Measurements from ENCODE around the gene LAMB1.

Gene LAMB1

DNA sequence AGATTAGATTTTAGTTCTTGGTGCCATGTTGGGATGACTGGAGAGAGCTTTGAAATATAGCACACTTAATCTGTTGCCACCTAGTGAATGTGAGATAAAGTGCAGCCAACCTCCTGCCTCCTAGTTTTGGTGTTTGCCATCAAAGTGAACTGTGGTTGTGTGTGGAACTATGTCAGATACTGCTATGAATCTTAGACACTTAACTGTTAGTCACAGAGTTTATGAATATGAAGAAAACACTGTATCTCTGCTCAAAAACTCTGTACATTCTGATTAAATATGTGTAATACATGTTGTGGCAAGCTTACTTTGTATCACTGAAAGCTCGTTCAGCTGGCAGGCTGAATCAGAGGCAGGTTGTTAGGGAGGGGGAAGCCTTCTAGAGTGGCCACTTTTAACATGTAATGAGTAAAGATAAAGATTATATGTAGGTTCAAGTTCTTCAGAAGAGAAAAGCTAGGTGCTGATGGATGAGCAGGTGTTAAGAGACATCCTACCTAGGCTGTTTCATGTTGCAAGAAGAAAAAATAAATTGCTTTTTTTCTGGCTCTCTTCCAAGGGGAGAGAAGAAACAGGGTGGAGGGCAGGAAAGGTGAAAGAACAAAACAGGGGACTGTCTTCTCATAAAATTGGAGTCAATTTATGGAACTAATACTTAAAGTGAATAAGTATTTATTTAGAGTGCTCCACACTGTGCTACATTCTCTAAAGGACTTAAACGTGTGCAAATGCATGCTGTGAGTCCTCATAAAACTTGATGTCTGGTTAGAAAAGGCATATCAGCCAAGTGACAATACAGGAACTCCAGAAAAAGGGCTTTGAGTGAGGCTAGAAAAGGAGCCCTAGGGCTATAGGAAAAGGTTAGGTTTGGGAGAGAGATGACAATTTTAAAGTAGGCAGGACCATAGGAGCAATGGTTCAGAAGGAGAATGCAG, 14.1 kb upstream of the LAMB1 start:
- peak; percentile 58 for DNase-seq

- peak; percentile 64 for DNase-seq
Measured at GRCh38 chr7:108015740-108016139, 12.8 kb upstream of the LAMB1 start.

GRCh38 chr7:108014747-108015682, 12.1 kb upstream of the LAMB1 start:
- peak; percentile 91 for DNase-seq

DNA sequence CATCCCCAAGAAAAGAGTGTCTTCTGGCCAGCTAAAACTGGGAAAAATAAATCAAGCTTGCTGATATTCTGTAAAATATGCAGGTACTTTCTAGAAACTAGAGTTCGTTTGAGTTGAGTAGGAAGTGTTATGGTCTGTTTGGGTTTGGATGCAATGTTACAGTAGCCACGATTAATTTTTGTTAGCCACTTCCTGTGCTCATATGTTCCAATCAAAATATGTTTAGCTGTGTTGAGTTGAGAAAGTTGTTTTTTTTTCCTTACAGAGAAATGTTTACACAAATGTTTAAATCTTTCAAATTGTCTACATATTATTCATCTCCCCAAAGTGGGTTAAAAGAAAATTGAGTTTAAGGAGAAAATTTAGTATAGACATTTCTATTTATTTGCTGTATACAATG, 11.3 kb upstream of the LAMB1 start:
- DNase-seq: peak; percentile 75

DNA sequence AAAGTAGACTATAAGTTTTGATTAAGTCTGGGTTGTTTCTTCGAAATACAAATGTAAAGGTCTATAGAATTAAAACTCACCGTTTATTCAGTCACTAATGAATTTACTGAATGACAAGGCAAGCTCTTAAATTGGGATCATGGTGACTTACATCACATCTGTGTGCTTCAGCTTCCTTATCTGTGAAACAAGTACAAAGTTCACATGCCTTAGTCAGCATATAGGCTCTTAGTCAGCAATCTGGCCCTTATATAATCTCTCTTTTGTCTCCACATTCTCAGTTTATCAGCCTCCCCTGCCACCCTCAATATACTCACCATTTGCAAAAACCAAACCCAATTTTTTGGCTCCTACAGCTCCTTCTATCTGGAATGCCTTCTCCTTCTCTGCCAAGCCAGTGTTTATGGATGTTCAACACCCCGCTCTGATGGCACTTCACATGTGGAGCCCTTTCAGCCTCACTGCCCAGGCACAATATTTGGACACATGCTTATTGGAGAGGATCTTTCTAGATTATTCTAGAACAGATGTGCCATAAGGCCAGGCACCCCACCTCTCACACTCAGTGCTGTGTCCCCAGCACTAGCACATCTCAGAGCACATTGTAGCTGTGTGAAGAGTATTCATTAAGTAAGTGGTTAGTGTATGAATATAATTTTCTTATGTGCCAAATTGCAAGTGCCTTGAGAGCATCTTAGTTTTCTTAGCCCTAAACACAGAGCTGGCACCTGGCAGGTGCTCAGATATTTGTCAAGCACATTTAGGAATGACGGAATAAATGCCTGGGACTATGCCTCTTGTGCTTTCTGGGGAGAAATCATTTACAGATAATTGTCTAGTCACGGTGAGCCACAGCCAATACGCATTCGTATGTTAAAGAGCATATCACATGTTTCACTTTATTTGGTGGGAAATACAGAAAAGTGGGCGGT, 9.8 kb upstream of the LAMB1 start:
- DNase-seq: peak; percentile 25

GRCh38 chr7:108010377-108010776, 7.4 kb upstream of the LAMB1 start:
- no peak for DNase-seq

DNA sequence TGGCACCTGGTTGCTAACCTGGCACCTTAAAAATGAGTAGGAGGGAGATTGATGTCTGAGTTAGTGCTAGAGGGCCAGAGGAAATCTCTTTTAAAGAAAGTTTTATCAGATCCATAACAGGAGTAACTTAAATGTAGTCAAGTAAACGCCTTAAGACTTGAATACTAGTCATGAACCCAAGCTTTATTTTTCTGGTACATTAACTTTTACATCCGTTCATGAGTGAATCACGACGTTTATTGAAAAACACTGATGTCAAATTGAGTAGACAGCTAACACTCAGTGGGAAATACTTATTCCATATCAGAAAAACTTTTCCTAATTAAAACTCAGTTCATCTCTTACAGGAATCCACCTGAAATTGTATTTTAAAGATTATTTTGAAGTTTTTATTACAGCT, 6.9 kb upstream of the LAMB1 start:
- no peak for DNase-seq

DNA sequence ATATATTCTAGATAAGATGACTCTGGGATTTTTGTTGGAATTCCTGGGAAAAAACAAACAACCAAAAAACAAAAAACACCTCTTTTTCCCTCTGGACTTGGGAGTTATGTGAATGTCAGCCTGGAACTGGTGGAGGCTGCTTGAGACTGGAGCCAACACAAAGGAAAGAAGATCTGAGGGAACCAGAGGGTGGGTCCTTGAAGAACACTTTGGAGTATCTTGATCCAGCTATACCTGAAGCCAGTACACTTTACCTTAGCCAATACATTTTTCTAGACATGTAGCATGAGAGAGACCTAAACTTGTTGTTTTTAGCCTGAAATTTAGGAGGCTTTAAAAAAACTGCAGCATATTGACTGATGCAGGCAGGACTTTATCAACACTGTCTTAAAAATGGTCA, 5.9 kb upstream of the LAMB1 start:
- no peak for DNase-seq

GRCh38 chr7:108008240-108008639, 5.3 kb upstream of the LAMB1 start:
- no peak for DNase-seq

GRCh38 chr7:108007762-108008161, 4.8 kb upstream of the LAMB1 start:
- DNase-seq: no peak

DNA sequence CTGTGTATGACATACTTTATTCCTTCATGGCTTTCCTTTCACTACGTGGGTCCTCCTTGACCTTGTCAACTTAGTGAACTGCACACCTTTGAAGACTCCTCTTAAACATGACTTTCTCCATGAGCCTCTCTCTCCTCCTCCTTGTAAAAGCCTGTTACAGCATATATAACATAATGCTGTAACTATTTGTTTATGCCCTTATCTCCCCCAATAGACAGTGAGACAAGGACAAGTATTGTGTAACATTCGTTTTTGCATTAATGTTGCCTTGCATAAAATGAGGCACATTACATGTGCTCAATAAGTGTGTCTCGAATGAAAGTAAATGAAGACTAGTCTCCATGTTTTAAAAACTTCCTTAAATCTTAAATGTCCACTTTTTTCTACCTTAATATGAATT, 4.3 kb upstream of the LAMB1 start:
- DNase-seq: no peak

- no peak for DNase-seq
Measured at GRCh38 chr7:108004220-108005142, 1.5 kb upstream of the LAMB1 start.

GRCh38 chr7:108003599-108003935, 606 bp upstream of the LAMB1 start:
- no peak for DNase-seq

DNA sequence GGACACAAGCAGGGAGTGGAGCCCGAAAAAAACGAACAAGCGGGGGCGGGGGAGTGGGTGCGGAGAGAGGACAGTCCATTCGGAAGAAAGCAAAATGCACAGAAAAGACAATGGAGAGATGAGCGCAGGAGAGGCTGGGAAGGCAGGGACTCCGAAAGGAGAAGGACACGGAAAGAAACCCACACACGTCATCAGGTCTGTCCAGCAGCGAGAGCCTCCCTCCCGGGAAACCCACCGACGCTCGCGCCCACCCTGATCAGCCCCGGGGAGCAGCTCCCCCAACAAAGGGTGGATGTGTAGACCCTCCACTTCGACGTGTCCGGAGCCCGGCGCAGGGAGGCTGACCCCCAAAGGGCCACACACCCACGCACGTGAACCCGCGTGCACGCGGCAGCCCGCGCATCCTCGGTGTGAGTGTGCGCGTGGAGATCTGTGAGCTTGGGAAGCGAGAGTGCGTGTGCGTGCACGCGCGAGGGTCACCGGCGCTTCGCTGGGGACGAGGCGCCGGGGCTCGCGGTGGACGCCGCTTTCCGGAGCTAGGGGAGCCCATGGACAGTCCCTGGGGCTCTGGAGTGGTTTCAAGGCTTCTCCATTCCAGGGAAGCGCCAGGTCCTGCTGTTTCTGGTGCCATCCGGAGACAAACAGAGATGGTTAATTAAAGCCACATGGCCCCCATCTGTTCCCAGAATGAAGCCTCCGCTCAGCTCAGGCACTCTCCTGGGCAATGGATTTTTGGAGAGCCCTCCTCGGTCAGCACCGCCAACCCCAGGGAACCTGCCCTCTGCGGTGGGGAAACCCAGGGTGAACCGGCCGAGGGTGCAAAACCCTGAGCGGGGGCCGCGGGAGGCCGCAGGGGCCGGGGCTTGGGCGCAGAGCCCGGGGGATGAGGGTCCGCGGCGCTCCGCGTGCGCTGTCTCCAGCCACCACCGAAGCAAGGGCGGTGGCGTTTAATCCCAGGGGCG, 916 bp downstream of the LAMB1 start:
- peak; percentile 81 for DNase-seq

DNA sequence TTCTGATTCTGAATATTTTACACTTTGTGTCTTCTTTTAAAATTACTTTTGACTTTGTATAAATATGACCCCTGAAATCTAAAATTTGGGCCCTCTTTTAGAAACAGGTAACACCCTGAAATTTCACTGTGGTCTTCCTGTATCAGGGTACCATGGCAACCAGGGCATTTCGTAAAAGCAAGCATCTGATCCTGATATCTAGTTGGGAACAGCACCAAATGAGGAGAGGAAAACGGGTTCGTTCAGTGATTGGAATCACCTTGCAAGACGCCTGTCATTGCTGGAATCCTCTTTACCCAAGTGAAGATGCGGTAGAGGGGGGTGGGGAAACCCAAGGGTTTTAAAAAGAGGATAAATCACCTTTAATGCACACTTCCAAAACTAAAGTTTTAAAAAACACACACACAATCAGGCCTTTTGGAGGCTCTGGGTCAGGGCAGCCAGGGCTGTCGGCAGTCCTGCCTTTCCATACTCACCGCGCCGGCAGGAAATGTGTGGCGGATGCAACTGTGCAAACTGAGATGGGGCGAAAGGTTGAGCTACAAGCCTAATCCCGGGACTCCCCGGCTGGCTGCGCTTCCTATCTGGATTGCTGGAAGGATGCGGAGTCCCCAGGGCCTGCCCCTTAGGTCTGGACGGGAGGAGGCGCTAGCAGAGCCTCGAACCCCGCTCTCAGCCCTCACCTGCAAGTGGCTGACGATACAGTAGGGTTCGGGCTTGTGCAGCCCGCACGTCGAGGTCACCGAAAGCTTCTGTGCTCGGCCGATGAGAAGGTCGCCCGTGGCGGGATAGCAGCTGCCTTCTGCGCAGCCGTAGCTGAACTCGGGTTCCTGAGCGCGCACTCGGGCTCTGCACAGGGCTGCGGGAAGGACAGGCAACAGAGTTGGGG, 1.8 kb downstream of the LAMB1 start:
- peak; percentile 46 for DNase-seq

- peak; percentile 40 for DNase-seq
Measured at GRCh38 chr7:107999779-108000560, 3.0 kb downstream of the LAMB1 start.

DNA sequence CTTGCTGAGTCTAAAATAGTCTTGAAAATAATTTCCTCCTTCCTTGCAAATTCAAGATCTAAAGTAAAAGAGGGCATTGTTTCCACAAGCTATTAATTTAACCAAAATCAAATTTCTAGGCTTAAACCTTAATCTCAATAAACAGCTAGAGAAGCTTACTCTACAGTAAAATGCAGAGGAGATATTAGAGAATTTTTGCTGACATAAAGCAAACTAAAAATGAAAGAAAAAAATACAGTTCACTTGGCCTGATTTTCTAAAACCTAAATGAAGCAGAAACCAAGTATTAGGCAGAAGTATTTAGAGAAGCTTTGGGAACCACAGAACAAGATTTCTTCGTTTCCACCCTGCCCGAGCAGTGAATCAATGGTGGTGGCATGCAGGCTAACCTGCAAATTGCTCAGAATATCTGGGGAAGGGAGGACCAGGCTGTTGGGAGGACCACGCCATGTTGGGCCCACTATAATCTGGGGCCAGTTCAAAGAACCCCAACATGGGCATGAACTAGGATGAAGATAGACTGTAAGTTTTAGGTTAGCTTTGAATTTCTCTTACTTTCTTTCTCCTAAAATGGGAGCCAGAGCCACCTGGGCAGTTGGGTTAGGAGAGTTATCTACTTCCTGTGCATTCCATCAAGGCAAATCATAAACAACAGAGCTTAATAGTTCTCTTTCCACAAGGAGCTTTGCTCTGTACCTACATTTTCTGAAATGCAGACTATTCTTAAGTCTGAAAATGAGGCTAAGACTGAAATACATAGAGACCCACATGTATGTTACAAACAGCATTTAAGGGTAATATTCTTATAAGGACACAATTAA, 4.1 kb downstream of the LAMB1 start:
- no peak for DNase-seq
